Memory B cell (primary cell): ENCODE results near the gene NQO2.
"Not testable (repeated sequence)": the region's sequence is repeated elsewhere in the genome, so short reads cannot be mapped to it uniquely, and the experiment has no call there.

Experiments used
- ATAC-seq: fragments of 150-1000 bp; cut with Tn5 transposase; 2 replicates; pipeline ENCODE4 v1.10.0; 2021; ENCODE audit warnings: low read depth, mild to moderate bottlenecking, moderate library complexity
- DNase-seq, 2 donors: peaks; one replicate each; pipeline ENCODE4 v3.0.0; 2022; ENCODE audit warnings: low spot score in 2 of 2
- H3K27ac Mint-ChIP-seq: one replicate; pipeline ENCODE4 v1.8.0; 2022; ENCODE audit warnings: mild to moderate bottlenecking, moderate library complexity, mixed read lengths
- H3K27me3 Mint-ChIP-seq: one replicate; pipeline ENCODE4 v1.8.0; 2022; ENCODE audit warnings: mixed read lengths
- H3K36me3 Mint-ChIP-seq: one replicate; pipeline ENCODE4 v1.8.0; 2022; ENCODE audit warnings: mild to moderate bottlenecking, mixed read lengths
- H3K4me1 Mint-ChIP-seq: one replicate; pipeline ENCODE4 v1.8.0; 2022; ENCODE audit warnings: mixed read lengths
- H3K4me3 Mint-ChIP-seq: one replicate; pipeline ENCODE4 v1.8.0; 2022; ENCODE audit warnings: mild to moderate bottlenecking, moderate library complexity, mixed read lengths
- H3K9me3 Mint-ChIP-seq: one replicate; pipeline ENCODE4 v1.8.0; 2022; ENCODE audit warnings: mixed read lengths

The NQO2 gene

DNA sequence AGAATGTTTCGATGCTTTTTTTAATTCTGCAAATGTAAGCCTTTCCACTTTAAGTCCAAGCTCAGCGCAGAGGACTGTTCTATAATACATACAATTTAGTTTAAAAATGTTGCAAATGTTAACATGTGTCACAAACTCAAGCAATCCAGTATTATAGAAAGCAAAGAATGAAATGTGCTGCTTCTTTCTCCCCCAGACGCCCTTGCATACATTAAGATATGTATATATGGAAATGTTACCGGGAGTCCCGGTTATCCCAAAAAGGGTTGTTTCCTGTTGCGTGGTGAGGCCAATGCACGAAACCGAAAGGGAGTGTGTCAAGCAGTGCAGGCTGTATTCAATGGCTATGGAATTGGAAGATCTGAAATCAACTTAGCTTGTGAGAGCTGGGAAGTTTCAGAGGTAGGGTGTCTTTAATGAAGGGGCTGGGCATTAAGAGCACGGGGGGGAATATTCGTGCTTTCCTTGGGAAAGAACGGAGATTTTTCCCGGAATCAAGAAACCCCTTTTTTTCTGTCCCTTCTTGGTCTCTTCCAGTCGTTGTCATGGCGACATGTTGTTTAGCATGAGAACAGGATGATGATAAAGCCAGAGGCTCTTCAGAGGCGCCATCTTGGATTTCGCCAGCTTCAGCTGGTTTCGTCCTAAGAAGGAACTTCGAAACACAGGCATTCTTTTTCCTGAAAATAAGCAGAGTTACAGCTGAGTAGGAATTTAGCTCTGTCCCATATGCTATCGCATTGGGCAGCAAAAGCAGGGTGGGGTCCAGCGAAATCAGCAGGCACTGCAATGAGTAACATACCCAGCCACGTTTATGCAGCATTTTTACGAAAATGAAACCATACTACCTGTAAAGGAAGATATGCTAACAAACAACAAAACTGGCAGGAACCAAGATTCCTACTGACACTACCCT lies 10.1 kb upstream of the NQO2 start:
- peak; percentile 75 for ATAC-seq
- H3K36me3 Mint-ChIP-seq = no peaks in the 10 kb centered on the region

DNA sequence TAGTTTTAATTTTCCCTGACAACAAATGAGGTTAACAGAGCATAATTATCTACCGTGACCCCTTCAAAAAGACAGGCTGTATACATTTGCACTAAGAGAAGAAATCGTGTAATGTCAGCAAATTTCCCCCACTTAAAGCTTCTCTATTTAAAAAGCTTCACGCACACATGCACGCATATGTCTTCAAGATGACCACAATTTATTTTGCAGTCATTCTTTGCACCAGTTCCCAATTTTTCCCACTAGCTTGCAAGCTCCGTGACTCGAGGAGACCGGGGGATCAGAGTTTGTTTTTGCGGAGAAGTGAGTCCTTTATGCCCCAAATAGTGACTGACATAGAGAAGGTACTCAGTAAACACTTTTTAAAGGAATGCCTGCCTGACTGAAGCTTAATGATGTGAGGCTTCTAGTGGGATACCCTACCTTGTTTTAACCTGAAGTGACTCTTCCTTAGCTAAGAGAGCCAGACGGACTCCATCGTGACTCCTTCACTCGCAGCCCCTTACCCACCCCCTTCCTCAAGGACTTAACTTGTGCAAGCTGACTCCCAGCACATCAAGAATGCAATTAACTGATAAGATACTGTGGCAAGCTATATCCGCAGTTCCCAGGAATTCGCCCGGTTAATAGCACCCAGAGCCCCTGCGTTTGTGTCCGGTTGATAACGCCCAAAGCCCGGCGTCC lies 9.3 kb upstream of the NQO2 start:
- Mint-ChIP-seq H3K4me3 (peak overlapping the region; percentile 85), H3K36me3 (no peaks in the 10 kb centered on the region), H3K9me3 (no peaks in the 10 kb centered on the region), H3K4me1 (peaks cover 15% of the 10 kb centered on the region), H3K27ac (peak overlapping the region; percentile 99), H3K27me3 (no peaks in the 10 kb centered on the region)
- no peak for DNase-seq
- ATAC-seq = no peak

More for the DNA sequence above, 10.1 kb upstream of the NQO2 start:
- Mint-ChIP-seq H3K4me3 (peak overlapping the region; percentile 85), H3K27me3 (no peaks in the 10 kb centered on the region), H3K27ac (peak overlapping the region; percentile 99), H3K4me1 (peaks cover 15% of the 10 kb centered on the region), H3K9me3 (no peaks in the 10 kb centered on the region)
- DNase-seq = peak; percentile 62 to 84

DNA sequence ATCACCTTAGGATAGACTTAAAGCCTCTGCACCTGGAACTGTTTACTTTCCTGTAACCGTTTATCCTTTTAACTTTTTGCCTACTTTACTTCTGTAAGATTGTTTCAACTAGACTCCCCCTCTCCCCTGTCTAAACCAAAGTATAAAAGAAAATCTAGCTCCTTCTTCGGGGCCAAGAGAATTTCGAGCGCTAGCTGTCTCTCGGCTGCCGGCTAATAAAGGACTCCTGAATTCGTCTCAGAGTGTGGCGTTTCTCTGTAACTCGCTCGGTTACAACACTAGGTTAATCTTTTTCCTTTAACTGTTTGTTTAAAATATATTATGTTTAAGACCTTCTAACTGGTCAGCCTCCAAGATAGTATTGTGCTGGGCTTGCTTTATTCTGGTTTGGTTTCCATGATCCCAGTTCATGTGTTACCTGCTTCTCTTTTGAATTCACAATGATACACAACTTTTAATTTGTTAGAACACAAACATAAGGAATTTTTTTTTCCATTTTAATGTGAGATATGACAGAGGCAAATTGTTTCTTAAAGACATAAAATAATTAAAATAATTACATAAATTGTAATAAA lies 8.7 kb upstream of the NQO2 start:
- no peaks in the 10 kb centered on the region for H3K27me3 Mint-ChIP-seq
- H3K4me3 Mint-ChIP-seq = peak overlapping the region; percentile 85
- ATAC-seq = no peak
- DNase-seq = no peak
- no peaks in the 10 kb centered on the region for H3K9me3 Mint-ChIP-seq
- peaks cover 15% of the 10 kb centered on the region for H3K4me1 Mint-ChIP-seq
- H3K27ac Mint-ChIP-seq = peak overlapping the region; percentile 99
- no peaks in the 10 kb centered on the region for H3K36me3 Mint-ChIP-seq

DNA sequence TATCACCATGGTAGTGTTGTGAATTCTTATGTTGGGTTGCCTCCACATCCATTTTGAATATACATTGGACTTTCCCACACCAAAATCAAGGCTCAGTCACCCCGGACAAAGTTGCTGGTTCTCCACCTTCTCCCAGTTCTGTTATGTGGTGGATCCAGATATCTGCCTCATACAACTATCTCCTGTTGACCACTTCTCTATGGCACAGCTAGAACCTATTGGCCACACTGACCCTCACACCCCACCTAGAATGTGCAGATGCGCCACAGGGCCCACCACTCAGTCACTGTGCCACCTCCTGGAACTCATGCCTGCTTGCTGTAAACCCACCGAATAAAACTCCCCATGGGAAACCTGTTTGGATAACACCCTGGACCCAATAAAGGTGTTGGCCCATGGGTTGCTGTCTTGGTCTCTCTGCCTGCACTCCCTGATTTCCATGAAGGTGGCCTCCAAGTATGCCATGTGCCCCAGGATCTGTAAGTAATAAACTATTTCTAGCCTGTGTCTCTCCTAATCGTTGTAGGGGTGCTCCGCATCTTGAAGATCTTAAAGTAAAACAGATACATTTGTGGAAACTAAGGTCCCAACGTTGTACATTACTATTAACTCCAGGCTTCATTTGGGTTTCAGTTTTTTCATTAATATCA lies 7.2 kb upstream of the NQO2 start:
- Mint-ChIP-seq H3K4me3 (no peak overlapping the region), H3K36me3 (no peaks in the 10 kb centered on the region), H3K27me3 (no peaks in the 10 kb centered on the region), H3K9me3 (no peaks in the 10 kb centered on the region), H3K27ac (no peak overlapping the region), H3K4me1 (peaks cover 19% of the 10 kb centered on the region)
- DNase-seq = no peak
- ATAC-seq = no peak

GRCh38 chr6:2993755-2994317 lies 5.9 kb upstream of the NQO2 start:
- Mint-ChIP-seq H3K4me1 (peaks cover 17% of the 10 kb centered on the region), H3K9me3 (no peaks in the 10 kb centered on the region), H3K4me3 (no peak overlapping the region), H3K27me3 (no peaks in the 10 kb centered on the region), H3K36me3 (no peaks in the 10 kb centered on the region), H3K27ac (no peak overlapping the region)
- DNase-seq (no peak), ATAC-seq (no peak)

- not testable (repeated sequence) for H3K27ac Mint-ChIP-seq, H3K9me3 Mint-ChIP-seq, H3K36me3 Mint-ChIP-seq, H3K27me3 Mint-ChIP-seq
- peak overlapping the region; percentile 88 for H3K4me3 Mint-ChIP-seq
- peak; percentile 58 to 66 for DNase-seq
- ATAC-seq = peak; percentile 58
- peaks cover 23% of the 10 kb centered on the region for H3K4me1 Mint-ChIP-seq
These were observed 1.3 kb upstream of the NQO2 start for GRCh38 chr6:2998249-2998997.

GRCh38 chr6:2998998-2999617 lies 586 bp upstream of the NQO2 start:
- H3K4me3 Mint-ChIP-seq = peak overlapping the region; percentile 88
- peaks cover 23% of the 10 kb centered on the region for H3K4me1 Mint-ChIP-seq
- H3K27me3 Mint-ChIP-seq = no peaks in the 10 kb centered on the region
- H3K27ac Mint-ChIP-seq = peak overlapping the region; percentile 45
- DNase-seq = no peak
- peak; percentile 24 for ATAC-seq
- no peaks in the 10 kb centered on the region for H3K9me3 Mint-ChIP-seq
- no peaks in the 10 kb centered on the region for H3K36me3 Mint-ChIP-seq

DNA sequence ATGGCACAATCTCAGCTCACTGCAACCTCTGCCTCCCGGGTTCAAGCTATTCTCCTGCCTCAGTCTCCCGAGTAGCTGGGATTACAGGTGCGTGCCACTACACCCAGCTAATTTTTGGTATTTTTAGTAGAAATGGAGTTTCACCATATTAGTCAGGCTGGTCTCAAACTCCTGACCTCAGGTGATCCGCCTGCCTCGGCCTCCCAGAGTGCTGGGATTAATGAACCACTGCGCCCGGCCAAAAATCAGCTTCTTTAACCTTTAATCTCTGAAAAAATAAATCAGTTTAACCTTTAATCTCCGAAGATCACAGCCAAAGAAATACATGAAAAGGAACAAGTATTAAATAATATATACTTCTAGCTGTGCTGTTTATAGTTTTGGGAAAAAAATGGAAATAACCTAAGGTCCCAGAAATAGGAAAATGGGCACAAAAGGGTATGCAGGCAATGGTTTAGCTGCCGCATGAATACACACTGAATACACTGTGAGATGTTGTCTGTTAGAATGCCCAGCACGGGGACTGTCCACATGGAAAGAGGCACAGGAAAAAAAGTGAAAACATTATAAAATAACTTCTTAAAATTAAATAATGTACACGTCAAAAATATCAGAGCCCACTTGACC lies 1.6 kb downstream of the NQO2 start:
- Mint-ChIP-seq H3K27me3 (no peaks in the 10 kb centered on the region), H3K9me3 (no peaks in the 10 kb centered on the region), H3K4me1 (peaks cover 22% of the 10 kb centered on the region), H3K27ac (no peak overlapping the region), H3K4me3 (peak overlapping the region; percentile 58), H3K36me3 (peaks cover 12% of the 10 kb centered on the region)
- DNase-seq (no peak), ATAC-seq (no peak)

- H3K4me3 Mint-ChIP-seq = no peak overlapping the region
- no peaks in the 10 kb centered on the region for H3K9me3 Mint-ChIP-seq
- peak overlapping the region; percentile 22 for H3K27ac Mint-ChIP-seq
- no peak for DNase-seq
- no peak for ATAC-seq
- H3K27me3 Mint-ChIP-seq = no peaks in the 10 kb centered on the region
- peaks cover 17% of the 10 kb centered on the region for H3K4me1 Mint-ChIP-seq
- H3K36me3 Mint-ChIP-seq = peaks cover 14% of the 10 kb centered on the region
These were observed 2.1 kb downstream of the NQO2 start for GRCh38 chr6:3001773-3002293.

DNA sequence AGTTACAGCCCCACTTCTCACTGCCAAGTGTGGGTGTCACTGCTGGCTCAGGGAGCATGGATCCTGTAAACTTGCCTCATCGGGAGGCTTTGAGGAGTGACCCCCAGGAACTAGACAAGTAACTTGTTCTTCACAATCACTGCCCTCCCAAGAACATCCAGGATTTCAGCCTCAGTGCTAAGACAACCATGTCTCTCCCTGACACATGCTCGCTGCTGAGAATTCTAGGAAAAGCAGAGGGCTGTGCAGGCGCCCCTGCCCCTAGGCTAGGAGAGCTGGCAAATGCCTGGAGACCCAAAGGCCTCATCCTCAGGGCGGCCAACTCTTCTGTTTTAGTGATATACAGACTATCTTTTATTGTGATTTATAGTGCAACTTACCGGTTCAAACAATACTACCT lies 3.5 kb downstream of the NQO2 start:
- Mint-ChIP-seq H3K4me1 (peaks cover 15% of the 10 kb centered on the region), H3K36me3 (peaks cover 21% of the 10 kb centered on the region)
- not testable (repeated sequence) for H3K4me3 Mint-ChIP-seq, H3K27me3 Mint-ChIP-seq, ATAC-seq, H3K27ac Mint-ChIP-seq, H3K9me3 Mint-ChIP-seq, DNase-seq

- Mint-ChIP-seq H3K27me3 (no peaks in the 10 kb centered on the region), H3K4me1 (peaks cover 5% of the 10 kb centered on the region), H3K27ac (no peak overlapping the region), H3K4me3 (no peak overlapping the region), H3K36me3 (peaks cover 35% of the 10 kb centered on the region), H3K9me3 (peaks cover 1% of the 10 kb centered on the region)
- DNase-seq (no peak), ATAC-seq (no peak)
These were observed 5.4 kb downstream of the NQO2 start for GRCh38 chr6:3005077-3005476.

DNA sequence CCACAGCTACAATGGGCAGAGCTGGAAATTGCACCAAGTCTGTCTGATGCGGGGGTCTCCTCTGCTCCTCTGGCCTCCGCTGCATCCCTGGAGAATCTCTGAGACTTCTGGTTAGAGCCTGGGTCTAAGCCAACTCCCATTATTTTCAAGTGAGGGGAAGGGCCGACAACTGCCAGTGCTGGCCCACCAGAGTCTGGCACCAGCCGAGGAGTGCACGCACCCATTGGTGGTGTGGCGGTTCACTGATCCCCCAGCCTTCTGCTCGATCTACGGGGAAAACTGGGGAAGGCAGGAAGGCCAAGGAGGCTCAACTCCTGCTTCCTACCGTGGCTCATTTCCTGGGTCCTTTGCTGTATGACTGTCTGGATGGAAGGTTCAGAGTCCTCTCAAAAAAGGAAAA lies 6.2 kb downstream of the NQO2 start:
- DNase-seq = no peak
- peaks cover 43% of the 10 kb centered on the region for H3K36me3 Mint-ChIP-seq
- H3K4me3 Mint-ChIP-seq = no peak overlapping the region
- peaks cover 3% of the 10 kb centered on the region for H3K4me1 Mint-ChIP-seq
- no peak overlapping the region for H3K27ac Mint-ChIP-seq
- peaks cover 3% of the 10 kb centered on the region for H3K9me3 Mint-ChIP-seq
- H3K27me3 Mint-ChIP-seq = no peaks in the 10 kb centered on the region
- no peak for ATAC-seq
